ENCODE results near the gene BPIFB1. TPM values are rescaled to one million over a fixed set of nuclear protein-coding genes. Genes with fewer than 3 reads are reported as not detected.

Gene BPIFB1
- total and polyA plus RNA-seq, 2 of the 13 experiments (the other 11 are each of a cell fraction or from before 2014, with no cell fraction given): 0.82 to 4.4 TPM

DNA sequence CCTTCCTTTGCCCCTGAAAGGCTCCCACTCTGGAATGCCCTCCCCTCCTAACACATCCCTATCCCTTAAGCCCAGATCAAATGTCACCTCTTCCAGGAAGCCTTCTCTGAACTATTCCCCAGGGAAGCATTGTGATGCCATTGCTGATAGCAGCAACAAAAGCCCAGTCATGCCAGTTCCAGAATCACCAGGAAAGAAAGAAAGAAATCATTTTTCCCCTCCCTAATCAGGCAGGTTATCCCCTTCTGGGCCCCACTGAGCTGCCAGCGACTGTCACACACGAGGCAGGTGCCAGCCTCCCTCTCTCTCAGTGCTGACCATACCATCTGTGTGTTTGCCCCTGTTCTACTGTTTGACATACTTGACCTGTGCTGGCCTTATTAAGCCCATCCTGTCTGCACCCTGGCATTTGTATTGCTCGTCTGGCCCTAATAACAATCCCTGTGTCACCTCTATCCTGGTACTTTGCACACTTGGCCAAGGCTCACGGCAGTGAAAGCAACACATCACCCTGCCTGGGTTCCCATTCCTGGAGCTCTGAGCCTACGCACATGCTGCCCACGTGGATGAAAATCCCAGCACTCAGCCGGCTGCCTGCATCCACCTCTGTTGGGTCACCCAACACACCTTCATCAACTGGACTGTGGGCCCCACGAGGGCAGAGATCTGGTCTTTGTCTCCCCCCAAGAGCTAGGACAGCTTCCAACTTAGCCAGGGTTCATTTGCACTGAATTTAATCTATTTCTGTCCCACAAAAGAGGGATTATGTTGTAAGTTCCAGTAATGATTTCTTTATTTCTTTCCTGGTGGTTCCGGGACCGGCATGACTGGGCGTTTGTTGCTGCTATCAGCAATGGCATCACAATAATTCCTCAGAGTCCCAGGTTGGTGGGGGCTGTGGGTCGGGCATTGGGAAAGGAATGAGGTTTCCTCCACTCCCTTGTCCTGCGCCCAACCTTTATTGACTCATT lies 5.3 kb upstream of the BPIFB1 start (continued):
- TF ChIP-seq, protein P1, sequence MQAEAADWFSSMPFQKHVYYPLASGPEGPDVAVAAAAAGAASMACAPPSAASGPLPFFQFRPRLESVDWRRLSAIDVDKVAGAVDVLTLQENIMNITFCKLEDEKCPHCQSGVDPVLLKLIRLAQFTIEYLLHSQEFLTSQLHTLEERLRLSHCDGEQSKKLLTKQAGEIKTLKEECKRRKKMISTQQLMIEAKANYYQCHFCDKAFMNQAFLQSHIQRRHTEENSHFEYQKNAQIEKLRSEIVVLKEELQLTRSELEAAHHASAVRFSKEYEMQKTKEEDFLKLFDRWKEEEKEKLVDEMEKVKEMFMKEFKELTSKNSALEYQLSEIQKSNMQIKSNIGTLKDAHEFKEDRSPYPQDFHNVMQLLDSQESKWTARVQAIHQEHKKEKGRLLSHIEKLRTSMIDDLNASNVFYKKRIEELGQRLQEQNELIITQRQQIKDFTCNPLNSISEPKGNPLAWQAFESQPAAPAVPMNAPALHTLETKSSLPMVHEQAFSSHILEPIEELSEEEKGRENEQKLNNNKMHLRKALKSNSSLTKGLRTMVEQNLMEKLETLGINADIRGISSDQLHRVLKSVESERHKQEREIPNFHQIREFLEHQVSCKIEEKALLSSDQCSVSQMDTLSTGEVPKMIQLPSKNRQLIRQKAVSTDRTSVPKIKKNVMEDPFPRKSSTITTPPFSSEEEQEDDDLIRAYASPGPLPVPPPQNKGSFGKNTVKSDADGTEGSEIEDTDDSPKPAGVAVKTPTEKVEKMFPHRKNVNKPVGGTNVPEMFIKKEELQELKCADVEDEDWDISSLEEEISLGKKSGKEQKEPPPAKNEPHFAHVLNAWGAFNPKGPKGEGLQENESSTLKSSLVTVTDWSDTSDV (CRISPR knock-in tag; IDR thresholded peaks at IDR 0.05): peak; percentile 94; the same call in 1 of the 2 replicates
- TF ChIP-seq GTF2F1 (IDR thresholded peaks at IDR 0.05; ENCODE audit: low read length) (no peak), ZNF660 (CRISPR knock-in tag; IDR thresholded peaks at IDR 0.05; ENCODE audit: borderline replicate concordance, low read depth) (0 out of 2 replicates have a peak, but pooled peaks have one; percentile 69), ZFP90 (CRISPR knock-in tag; IDR thresholded peaks at IDR 0.05; ENCODE audit: borderline replicate concordance) (no peak; the same call in 1 of the 2 replicates), NR3C1 (CRISPR knock-in tag; IDR thresholded peaks at IDR 0.05) (0 out of 2 replicates have a peak, but pooled peaks have one; percentile 32), HIVEP1 (CRISPR knock-in tag; IDR thresholded peaks at IDR 0.05) (peak; percentile 76; the same call in 1 of the 2 replicates), GABPB1 (CRISPR knock-in tag; IDR thresholded peaks at IDR 0.05) (peak; percentile 51), AGO2 (optimal IDR thresholded peaks at IDR 0.05; ENCODE audit: low read depth, low read length) (no peak), ZNF343 (CRISPR knock-in tag; IDR thresholded peaks at IDR 0.05) (no peak), ZNF572 (CRISPR knock-in tag; IDR thresholded peaks at IDR 0.05) (peak; percentile 95)
- TF ChIP-seq, protein P2, sequence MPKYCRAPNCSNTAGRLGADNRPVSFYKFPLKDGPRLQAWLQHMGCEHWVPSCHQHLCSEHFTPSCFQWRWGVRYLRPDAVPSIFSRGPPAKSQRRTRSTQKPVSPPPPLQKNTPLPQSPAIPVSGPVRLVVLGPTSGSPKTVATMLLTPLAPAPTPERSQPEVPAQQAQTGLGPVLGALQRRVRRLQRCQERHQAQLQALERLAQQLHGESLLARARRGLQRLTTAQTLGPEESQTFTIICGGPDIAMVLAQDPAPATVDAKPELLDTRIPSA (CRISPR knock-in tag; IDR thresholded peaks at IDR 0.05; ENCODE audit: borderline replicate concordance): no peak
- TF ChIP-seq, protein P3, sequence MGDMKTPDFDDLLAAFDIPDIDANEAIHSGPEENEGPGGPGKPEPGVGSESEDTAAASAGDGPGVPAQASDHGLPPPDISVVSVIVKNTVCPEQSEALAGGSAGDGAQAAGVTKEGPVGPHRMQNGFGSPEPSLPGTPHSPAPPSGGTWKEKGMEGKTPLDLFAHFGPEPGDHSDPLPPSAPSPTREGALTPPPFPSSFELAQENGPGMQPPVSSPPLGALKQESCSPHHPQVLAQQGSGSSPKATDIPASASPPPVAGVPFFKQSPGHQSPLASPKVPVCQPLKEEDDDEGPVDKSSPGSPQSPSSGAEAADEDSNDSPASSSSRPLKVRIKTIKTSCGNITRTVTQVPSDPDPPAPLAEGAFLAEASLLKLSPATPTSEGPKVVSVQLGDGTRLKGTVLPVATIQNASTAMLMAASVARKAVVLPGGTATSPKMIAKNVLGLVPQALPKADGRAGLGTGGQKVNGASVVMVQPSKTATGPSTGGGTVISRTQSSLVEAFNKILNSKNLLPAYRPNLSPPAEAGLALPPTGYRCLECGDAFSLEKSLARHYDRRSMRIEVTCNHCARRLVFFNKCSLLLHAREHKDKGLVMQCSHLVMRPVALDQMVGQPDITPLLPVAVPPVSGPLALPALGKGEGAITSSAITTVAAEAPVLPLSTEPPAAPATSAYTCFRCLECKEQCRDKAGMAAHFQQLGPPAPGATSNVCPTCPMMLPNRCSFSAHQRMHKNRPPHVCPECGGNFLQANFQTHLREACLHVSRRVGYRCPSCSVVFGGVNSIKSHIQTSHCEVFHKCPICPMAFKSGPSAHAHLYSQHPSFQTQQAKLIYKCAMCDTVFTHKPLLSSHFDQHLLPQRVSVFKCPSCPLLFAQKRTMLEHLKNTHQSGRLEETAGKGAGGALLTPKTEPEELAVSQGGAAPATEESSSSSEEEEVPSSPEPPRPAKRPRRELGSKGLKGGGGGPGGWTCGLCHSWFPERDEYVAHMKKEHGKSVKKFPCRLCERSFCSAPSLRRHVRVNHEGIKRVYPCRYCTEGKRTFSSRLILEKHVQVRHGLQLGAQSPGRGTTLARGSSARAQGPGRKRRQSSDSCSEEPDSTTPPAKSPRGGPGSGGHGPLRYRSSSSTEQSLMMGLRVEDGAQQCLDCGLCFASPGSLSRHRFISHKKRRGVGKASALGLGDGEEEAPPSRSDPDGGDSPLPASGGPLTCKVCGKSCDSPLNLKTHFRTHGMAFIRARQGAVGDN (CRISPR knock-in tag; IDR thresholded peaks at IDR 0.05): peak; percentile 99
- TF ChIP-seq, protein P4, sequence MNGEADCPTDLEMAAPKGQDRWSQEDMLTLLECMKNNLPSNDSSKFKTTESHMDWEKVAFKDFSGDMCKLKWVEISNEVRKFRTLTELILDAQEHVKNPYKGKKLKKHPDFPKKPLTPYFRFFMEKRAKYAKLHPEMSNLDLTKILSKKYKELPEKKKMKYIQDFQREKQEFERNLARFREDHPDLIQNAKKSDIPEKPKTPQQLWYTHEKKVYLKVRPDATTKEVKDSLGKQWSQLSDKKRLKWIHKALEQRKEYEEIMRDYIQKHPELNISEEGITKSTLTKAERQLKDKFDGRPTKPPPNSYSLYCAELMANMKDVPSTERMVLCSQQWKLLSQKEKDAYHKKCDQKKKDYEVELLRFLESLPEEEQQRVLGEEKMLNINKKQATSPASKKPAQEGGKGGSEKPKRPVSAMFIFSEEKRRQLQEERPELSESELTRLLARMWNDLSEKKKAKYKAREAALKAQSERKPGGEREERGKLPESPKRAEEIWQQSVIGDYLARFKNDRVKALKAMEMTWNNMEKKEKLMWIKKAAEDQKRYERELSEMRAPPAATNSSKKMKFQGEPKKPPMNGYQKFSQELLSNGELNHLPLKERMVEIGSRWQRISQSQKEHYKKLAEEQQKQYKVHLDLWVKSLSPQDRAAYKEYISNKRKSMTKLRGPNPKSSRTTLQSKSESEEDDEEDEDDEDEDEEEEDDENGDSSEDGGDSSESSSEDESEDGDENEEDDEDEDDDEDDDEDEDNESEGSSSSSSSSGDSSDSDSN (CRISPR knock-in tag; IDR thresholded peaks at IDR 0.05): peak; percentile 51
- TF ChIP-seq, protein P5, sequence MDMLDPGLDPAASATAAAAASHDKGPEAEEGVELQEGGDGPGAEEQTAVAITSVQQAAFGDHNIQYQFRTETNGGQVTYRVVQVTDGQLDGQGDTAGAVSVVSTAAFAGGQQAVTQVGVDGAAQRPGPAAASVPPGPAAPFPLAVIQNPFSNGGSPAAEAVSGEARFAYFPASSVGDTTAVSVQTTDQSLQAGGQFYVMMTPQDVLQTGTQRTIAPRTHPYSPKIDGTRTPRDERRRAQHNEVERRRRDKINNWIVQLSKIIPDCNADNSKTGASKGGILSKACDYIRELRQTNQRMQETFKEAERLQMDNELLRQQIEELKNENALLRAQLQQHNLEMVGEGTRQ (IDR thresholded peaks at IDR 0.05; ENCODE audit: low read depth, low read length): no peak
- TF ChIP-seq, protein P5 (CRISPR knock-in tag; IDR thresholded peaks at IDR 0.05; ENCODE audit: borderline replicate concordance): 0 out of 2 replicates have a peak, but pooled peaks have one; percentile 15

Measured in HepG2 (cell line).